ENCODE data around the gene MT1G.

The MT1G gene

GRCh38 chr16:56700195-56700594 is 32.3 kb upstream of the MT1G start:
- Histone ChIP-seq H3K9me2 (ENCODE audit: low read depth, low read length) (no peaks in the 10 kb centered on the region), H3K27me3 (ENCODE audit: insufficient read depth, low read length) (peaks cover 2% of the 10 kb centered on the region; the same call in 1 of the 2 replicates), H3K27ac (ENCODE audit: low read depth, low read length, poor library complexity, severe bottlenecking) (no peak overlapping the region), H3K9me3 (ENCODE audit: low read length) (0 out of 2 replicates have a peak, but pooled peaks cover 5% of the 10 kb centered on the region), H2AFZ (ENCODE audit: low read length) (no peak overlapping the region), H3K4me1 (ENCODE audit: insufficient read depth, low read length, severe bottlenecking) (no peaks in the 10 kb centered on the region), H3K79me2 (ENCODE audit: insufficient read depth, low read length) (no peaks in the 10 kb centered on the region), H4K20me1 (ENCODE audit: insufficient read depth, low read length) (no peaks in the 10 kb centered on the region), H3K4me2 (ENCODE audit: low read length) (no peak overlapping the region), H3F3A (ENCODE audit: insufficient read depth, low read length) (no peaks in the 10 kb centered on the region), H3K4me3 (ENCODE audit: low read depth, low read length, poor library complexity, severe bottlenecking) (no peak overlapping the region), H3K9ac (ENCODE audit: low read length) (no peak overlapping the region), H3K36me3 (ENCODE audit: insufficient read depth, low read length) (no peaks in the 10 kb centered on the region; the same call in 1 of the 2 replicates)
- no peak for TF ChIP-seq CTCF (IDR thresholded peaks at IDR 0.05; ENCODE audit: low read length)

- Histone ChIP-seq H3K4me2 (ENCODE audit: low read length) (no peak overlapping the region), H3K9me3 (ENCODE audit: low read length) (0 out of 2 replicates have a peak, but pooled peaks cover 5% of the 10 kb centered on the region), H3K9ac (ENCODE audit: low read length) (no peak overlapping the region), H3K79me2 (ENCODE audit: insufficient read depth, low read length) (no peaks in the 10 kb centered on the region), H3F3A (ENCODE audit: insufficient read depth, low read length) (no peaks in the 10 kb centered on the region), H3K4me1 (ENCODE audit: insufficient read depth, low read length, severe bottlenecking) (no peaks in the 10 kb centered on the region), H3K27ac (ENCODE audit: low read depth, low read length, poor library complexity, severe bottlenecking) (no peak overlapping the region), H3K36me3 (ENCODE audit: insufficient read depth, low read length) (no peaks in the 10 kb centered on the region; the same call in 1 of the 2 replicates), H2AFZ (ENCODE audit: low read length) (no peak overlapping the region), H4K20me1 (ENCODE audit: insufficient read depth, low read length) (no peaks in the 10 kb centered on the region), H3K27me3 (ENCODE audit: insufficient read depth, low read length) (peaks cover 2% of the 10 kb centered on the region; the same call in 1 of the 2 replicates), H3K9me2 (ENCODE audit: low read depth, low read length) (no peaks in the 10 kb centered on the region), H3K4me3 (ENCODE audit: low read depth, low read length, poor library complexity, severe bottlenecking) (no peak overlapping the region)
- no peak for TF ChIP-seq EZH2 (IDR thresholded peaks at IDR 0.05; ENCODE audit: borderline replicate concordance, low read length)
- TF ChIP-seq CTCF (IDR thresholded peaks at IDR 0.05; ENCODE audit: low read length) = no peak
Observed at GRCh38 chr16:56697456-56698155, 29.7 kb upstream of the MT1G start.

- H3K9me3 ChIP-seq (ENCODE audit: low read length) = 0 out of 2 replicates have a peak, but pooled peaks cover 5% of the 10 kb centered on the region
- no peak overlapping the region for H3K4me3 ChIP-seq (ENCODE audit: low read depth, low read length, poor library complexity, severe bottlenecking)
- no peaks in the 10 kb centered on the region for H3K9me2 ChIP-seq (ENCODE audit: low read depth, low read length)
- H3K9ac ChIP-seq (ENCODE audit: low read length) = no peak overlapping the region
- no peak overlapping the region for H3K4me2 ChIP-seq (ENCODE audit: low read length)
- no peaks in the 10 kb centered on the region for H3K79me2 ChIP-seq (ENCODE audit: insufficient read depth, low read length)
- H3K4me1 ChIP-seq (ENCODE audit: insufficient read depth, low read length, severe bottlenecking) = no peaks in the 10 kb centered on the region
- no peak overlapping the region for H3K27ac ChIP-seq (ENCODE audit: low read depth, low read length, poor library complexity, severe bottlenecking)
- H3F3A ChIP-seq (ENCODE audit: insufficient read depth, low read length) = no peaks in the 10 kb centered on the region
- H4K20me1 ChIP-seq (ENCODE audit: insufficient read depth, low read length) = no peaks in the 10 kb centered on the region
- peaks cover 2% of the 10 kb centered on the region; the same call in 1 of the 2 replicates for H3K27me3 ChIP-seq (ENCODE audit: insufficient read depth, low read length)
- TF ChIP-seq EZH2 (IDR thresholded peaks at IDR 0.05; ENCODE audit: borderline replicate concordance, low read length) (no peak), CTCF (IDR thresholded peaks at IDR 0.05; ENCODE audit: low read length) (no peak)
- no peaks in the 10 kb centered on the region; the same call in 1 of the 2 replicates for H3K36me3 ChIP-seq (ENCODE audit: insufficient read depth, low read length)
- no peak overlapping the region for H2AFZ ChIP-seq (ENCODE audit: low read length)
Observed at GRCh38 chr16:56695246-56695645, 27.4 kb upstream of the MT1G start.

Measured in OCI-LY1 (cell line).